ENCODE measurements around the gene TBC1D21. TPM values are rescaled to one million over a fixed set of nuclear protein-coding genes. Genes with fewer than 3 reads are reported as not detected.

TBC1D21 gene
- polyA plus RNA-seq, 1 donor (not counting 4 experiments of a cell fraction or from before 2014, with no cell fraction given): not detected

DNA sequence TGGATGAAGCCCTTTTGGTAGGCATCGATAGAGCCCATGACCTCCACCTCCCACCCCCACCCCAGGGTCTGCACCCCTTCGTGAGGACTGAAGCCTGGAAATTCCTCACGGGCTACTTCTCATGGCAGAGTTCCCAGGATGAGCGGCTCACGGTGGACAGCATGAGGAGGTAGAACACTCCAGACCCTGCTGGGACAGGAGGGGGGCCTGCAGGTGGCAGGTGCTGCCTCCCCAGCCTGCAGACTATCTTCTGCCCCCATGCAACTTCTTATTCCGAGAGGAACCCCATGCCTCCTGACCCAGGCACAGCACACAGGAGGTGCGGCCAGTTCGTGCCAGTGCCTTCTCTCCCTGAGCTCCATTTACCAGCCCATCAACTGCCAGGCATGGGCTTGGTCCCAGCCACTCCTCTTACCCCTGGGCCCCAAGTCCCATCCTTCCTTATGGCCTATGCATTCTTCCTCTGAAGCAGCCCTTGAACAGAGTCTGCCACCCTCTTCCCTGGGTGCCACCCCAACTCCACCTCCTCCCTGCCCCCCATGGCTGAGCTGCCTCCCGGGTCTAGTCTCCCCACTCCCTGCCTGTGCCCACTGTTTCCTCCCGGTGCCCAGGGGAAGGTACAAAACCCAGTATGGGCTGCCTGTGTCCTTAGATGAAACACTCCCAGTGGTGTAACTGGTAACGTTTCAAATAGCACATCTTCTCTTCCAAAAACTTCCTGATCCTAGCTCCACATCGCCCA is 8.4 kb downstream of the TBC1D21 start:
- no peak for TF ChIP-seq EZH2 (IDR thresholded peaks at IDR 0.05; ENCODE audit: low read length)
- TF ChIP-seq, protein P1, sequence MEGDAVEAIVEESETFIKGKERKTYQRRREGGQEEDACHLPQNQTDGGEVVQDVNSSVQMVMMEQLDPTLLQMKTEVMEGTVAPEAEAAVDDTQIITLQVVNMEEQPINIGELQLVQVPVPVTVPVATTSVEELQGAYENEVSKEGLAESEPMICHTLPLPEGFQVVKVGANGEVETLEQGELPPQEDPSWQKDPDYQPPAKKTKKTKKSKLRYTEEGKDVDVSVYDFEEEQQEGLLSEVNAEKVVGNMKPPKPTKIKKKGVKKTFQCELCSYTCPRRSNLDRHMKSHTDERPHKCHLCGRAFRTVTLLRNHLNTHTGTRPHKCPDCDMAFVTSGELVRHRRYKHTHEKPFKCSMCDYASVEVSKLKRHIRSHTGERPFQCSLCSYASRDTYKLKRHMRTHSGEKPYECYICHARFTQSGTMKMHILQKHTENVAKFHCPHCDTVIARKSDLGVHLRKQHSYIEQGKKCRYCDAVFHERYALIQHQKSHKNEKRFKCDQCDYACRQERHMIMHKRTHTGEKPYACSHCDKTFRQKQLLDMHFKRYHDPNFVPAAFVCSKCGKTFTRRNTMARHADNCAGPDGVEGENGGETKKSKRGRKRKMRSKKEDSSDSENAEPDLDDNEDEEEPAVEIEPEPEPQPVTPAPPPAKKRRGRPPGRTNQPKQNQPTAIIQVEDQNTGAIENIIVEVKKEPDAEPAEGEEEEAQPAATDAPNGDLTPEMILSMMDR (optimal IDR thresholded peaks at IDR 0.05 in 1 of 3, IDR thresholded peaks at IDR 0.05 in 1 of 3, conservative IDR thresholded peaks at IDR 0.05 in 1 of 3; ENCODE audit: extremely low read depth in 1 of 3, insufficient read depth in 2 of 3, low read length in 3 of 3): no peak
- Histone ChIP-seq H3K9me1 (ENCODE audit: control insufficient read depth, extremely low read depth, insufficient read depth, low read length) (no peaks in the 10 kb centered on the region), H3K4me2 (ENCODE audit: control insufficient read depth, extremely low read depth, insufficient read depth, low read depth, low read length) (no peak overlapping the region), H3K79me2 (ENCODE audit: control insufficient read depth, insufficient read depth, low read length) (no peaks in the 10 kb centered on the region), H3K4me1 (ENCODE audit: control insufficient read depth, extremely low read depth, insufficient read depth, low read length) (no peaks in the 10 kb centered on the region), H3K4me3 (ENCODE audit: control insufficient read depth in 2 of 3, extremely low read depth in 1 of 3, insufficient read depth in 2 of 3, low read depth in 1 of 3, low read length in 3 of 3) (no peak overlapping the region), H3K9ac (ENCODE audit: control insufficient read depth, extremely low read depth, insufficient read depth, low read length) (no peak overlapping the region), H3K9me3 (ENCODE audit: control insufficient read depth, low read depth, low read length) (no peaks in the 10 kb centered on the region), H3K36me3 (ENCODE audit: control insufficient read depth in 2 of 2, extremely low read depth in 1 of 2, insufficient read depth in 2 of 2, low read length in 2 of 2) (no peaks in the 10 kb centered on the region), H2AFZ (ENCODE audit: control insufficient read depth, low read length) (no peak overlapping the region), H4K20me1 (ENCODE audit: control insufficient read depth, extremely low read depth, insufficient read depth, low read length) (no peaks in the 10 kb centered on the region), H3K27me3 (ENCODE audit: control insufficient read depth, extremely low read depth, insufficient read depth, low read length) (peaks cover 11% of the 10 kb centered on the region), H3K27ac (ENCODE audit: control insufficient read depth, insufficient read depth, low read length) (no peak overlapping the region)
- dilution Hi-C loops (cut with MboI; ENCODE audit: extremely low pct_ligation_motif_present, low sequenced_read_pairs): no loop called here
- DNase-seq (ENCODE audit: low read depth, low spot score): no peak
- FAIRE-seq: no peak

- Histone ChIP-seq H4K20me1 (ENCODE audit: control insufficient read depth, extremely low read depth, insufficient read depth, low read length) (no peaks in the 10 kb centered on the region), H3K27ac (ENCODE audit: control insufficient read depth, insufficient read depth, low read length) (no peak overlapping the region), H3K4me3 (ENCODE audit: control insufficient read depth in 2 of 3, extremely low read depth in 1 of 3, insufficient read depth in 2 of 3, low read depth in 1 of 3, low read length in 3 of 3) (no peak overlapping the region), H3K27me3 (ENCODE audit: control insufficient read depth, extremely low read depth, insufficient read depth, low read length) (peaks cover 11% of the 10 kb centered on the region), H3K4me2 (ENCODE audit: control insufficient read depth, extremely low read depth, insufficient read depth, low read depth, low read length) (no peak overlapping the region), H3K4me1 (ENCODE audit: control insufficient read depth, extremely low read depth, insufficient read depth, low read length) (no peaks in the 10 kb centered on the region), H3K36me3 (ENCODE audit: control insufficient read depth in 2 of 2, extremely low read depth in 1 of 2, insufficient read depth in 2 of 2, low read length in 2 of 2) (no peaks in the 10 kb centered on the region), H3K9ac (ENCODE audit: control insufficient read depth, extremely low read depth, insufficient read depth, low read length) (no peak overlapping the region), H3K9me1 (ENCODE audit: control insufficient read depth, extremely low read depth, insufficient read depth, low read length) (no peaks in the 10 kb centered on the region), H3K79me2 (ENCODE audit: control insufficient read depth, insufficient read depth, low read length) (no peaks in the 10 kb centered on the region), H3K9me3 (ENCODE audit: control insufficient read depth, low read depth, low read length) (no peaks in the 10 kb centered on the region), H2AFZ (ENCODE audit: control insufficient read depth, low read length) (no peak overlapping the region)
- dilution Hi-C loops (cut with MboI; ENCODE audit: extremely low pct_ligation_motif_present, low sequenced_read_pairs): no loop called here
- TF ChIP-seq, protein P1 (optimal IDR thresholded peaks at IDR 0.05 in 1 of 3, IDR thresholded peaks at IDR 0.05 in 1 of 3, conservative IDR thresholded peaks at IDR 0.05 in 1 of 3; ENCODE audit: extremely low read depth in 1 of 3, insufficient read depth in 2 of 3, low read length in 3 of 3): no peak
- no peak for TF ChIP-seq EZH2 (IDR thresholded peaks at IDR 0.05; ENCODE audit: low read length)
- DNase-seq (ENCODE audit: low read depth, low spot score): no peak
- no peak for FAIRE-seq
These were observed 9.5 kb downstream of the TBC1D21 start for GRCh38 chr15:73882761-73883419.
